Muscle layer of duodenum (tissue), 2 donors: Measurements from ENCODE around the gene SHISA7.
A peak's percentile ranks its signal among the peaks of the same experiment; 100 is the strongest.

Experiments used
- H3K27ac ChIP-seq: one replicate; pipeline ENCODE4 v1.7.0; 2013; ENCODE audit warnings: mild to moderate bottlenecking, low read length
- H3K27me3 ChIP-seq: one replicate; pipeline ENCODE4 v1.7.0; 2013; ENCODE audit warnings: low read depth, mild to moderate bottlenecking, control low read depth, low read length
- H3K36me3 ChIP-seq, 2 donors: one replicate each; pipeline ENCODE4 v1.7.0; 2013; ENCODE audit warnings: low read length in 2 of 2, control low read depth in 1 of 2, mild to moderate bottlenecking in 1 of 2; ENCODE audit not compliant: insufficient read depth in 2 of 2, control insufficient read depth in 1 of 2
- H3K4me1 ChIP-seq, 2 donors: one replicate each; pipeline ENCODE4 v1.7.0; 2013; ENCODE audit warnings: low read length in 2 of 2, mild to moderate bottlenecking in 2 of 2, control low read depth in 1 of 2, moderate library complexity in 1 of 2; ENCODE audit not compliant: insufficient read depth in 2 of 2, control insufficient read depth in 1 of 2
- H3K4me3 ChIP-seq, 2 donors: one replicate each; pipeline ENCODE4 v1.7.0; 2013; ENCODE audit warnings: low read length in 2 of 2, low read depth in 1 of 2, mild to moderate bottlenecking in 1 of 2
- H3K9me3 ChIP-seq, 2 donors: one replicate each; pipeline ENCODE4 v1.7.0; 2013; ENCODE audit warnings: low read length in 2 of 2, control low read depth in 1 of 2, mild to moderate bottlenecking in 1 of 2; ENCODE audit not compliant: control insufficient read depth in 1 of 2
- donor health status: healthy.

SHISA7 gene

GRCh38 chr19:55467236-55468053 is 24.3 kb upstream of the SHISA7 start:
- no peak overlapping the region for H3K4me3 ChIP-seq
- no peaks in the 10 kb centered on the region for H3K36me3 ChIP-seq
- no peaks in the 10 kb centered on the region for H3K27me3 ChIP-seq
- H3K27ac ChIP-seq = no peak overlapping the region
- H3K4me1 ChIP-seq = peaks cover 4 to 13% of the 10 kb centered on the region in 2 donors
- no peaks in the 10 kb centered on the region for H3K9me3 ChIP-seq

GRCh38 chr19:55466241-55466614 is 23.1 kb upstream of the SHISA7 start:
- H3K9me3 ChIP-seq = no peaks in the 10 kb centered on the region
- no peak overlapping the region for H3K4me3 ChIP-seq
- no peaks in the 10 kb centered on the region for H3K27me3 ChIP-seq
- H3K27ac ChIP-seq = no peak overlapping the region
- H3K36me3 ChIP-seq = no peaks in the 10 kb centered on the region
- H3K4me1 ChIP-seq = peaks cover 4 to 16% of the 10 kb centered on the region in 2 donors

- Histone ChIP-seq H3K9me3 (no peaks in the 10 kb centered on the region), H3K4me3 (no peak overlapping the region), H3K36me3 (no peaks in the 10 kb centered on the region), H3K27me3 (no peaks in the 10 kb centered on the region), H3K4me1 (peaks cover 4 to 20% of the 10 kb centered on the region in 2 donors), H3K27ac (no peak overlapping the region)
Measured at GRCh38 chr19:55465460-55466240, 22.6 kb upstream of the SHISA7 start.

GRCh38 chr19:55464662-55465054 is 21.6 kb upstream of the SHISA7 start, which contains the start of gene C19orf85:
C19orf85 (minus strand) TSS chr19:55464751; CDS start chr19:55464554, 197 bp downstream.
- H3K9me3 ChIP-seq = no peaks in the 10 kb centered on the region
- no peak within 1 kb of the TSS for H3K4me3 ChIP-seq
- no peaks in the 10 kb centered on the region for H3K36me3 ChIP-seq
- no peaks in the 10 kb centered on the region for H3K27me3 ChIP-seq
- no peak within 1 kb of the TSS for H3K27ac ChIP-seq
- peaks cover 10 to 30% of the 10 kb centered on the region in 2 donors for H3K4me1 ChIP-seq

- Histone ChIP-seq H3K27me3 (no peaks in the 10 kb centered on the region), H3K4me1 (peaks cover 10 to 33% of the 10 kb centered on the region in 2 donors), H3K9me3 (no peaks in the 10 kb centered on the region), H3K4me3 (no peak overlapping the region), H3K36me3 (no peaks in the 10 kb centered on the region), H3K27ac (no peak overlapping the region)
Measured at GRCh38 chr19:55464039-55464661, 21.1 kb upstream of the SHISA7 start.

- Histone ChIP-seq H3K36me3 (no peaks in the 10 kb centered on the region), H3K27me3 (no peaks in the 10 kb centered on the region), H3K4me1 (peaks cover 10 to 33% of the 10 kb centered on the region in 2 donors), H3K9me3 (no peaks in the 10 kb centered on the region), H3K27ac (no peak overlapping the region), H3K4me3 (no peak overlapping the region)
Measured at GRCh38 chr19:55463583-55464031, 20.5 kb upstream of the SHISA7 start.

GRCh38 chr19:55462722-55463121 is 19.6 kb upstream of the SHISA7 start:
- no peak overlapping the region for H3K4me3 ChIP-seq
- no peaks in the 10 kb centered on the region for H3K36me3 ChIP-seq
- H3K27me3 ChIP-seq = no peaks in the 10 kb centered on the region
- no peak overlapping the region for H3K27ac ChIP-seq
- H3K4me1 ChIP-seq = peaks cover 10 to 28% of the 10 kb centered on the region in 2 donors
- no peaks in the 10 kb centered on the region for H3K9me3 ChIP-seq

- H3K36me3 ChIP-seq = no peaks in the 10 kb centered on the region
- H3K27me3 ChIP-seq = no peaks in the 10 kb centered on the region
- H3K4me3 ChIP-seq = peak overlapping the region; percentile 70 to 93
- no peaks in the 10 kb centered on the region for H3K9me3 ChIP-seq
- H3K27ac ChIP-seq = peak overlapping the region; percentile 79
- H3K4me1 ChIP-seq = peaks cover 5 to 25% of the 10 kb centered on the region in 2 donors
Measured at GRCh38 chr19:55461974-55462626, 19.0 kb upstream of the SHISA7 start.

GRCh38 chr19:55461259-55461973 is 18.3 kb upstream of the SHISA7 start, which contains the start of gene ISOC2:
ISOC2 (minus strand) TSS chr19:55461642; CDS start chr19:55456486, 5,156 bp downstream.
- Histone ChIP-seq H3K4me3 (peak within 1 kb of the TSS; percentile 70 to 93), H3K9me3 (no peaks in the 10 kb centered on the region), H3K36me3 (peaks cover 0 to 1% of the 10 kb centered on the region in 2 donors), H3K4me1 (peaks cover 5 to 25% of the 10 kb centered on the region in 2 donors), H3K27ac (peak within 1 kb of the TSS; percentile 79), H3K27me3 (no peaks in the 10 kb centered on the region)

GRCh38 chr19:55460670-55461258 is 17.7 kb upstream of the SHISA7 start:
- Histone ChIP-seq H3K9me3 (no peaks in the 10 kb centered on the region), H3K4me3 (peak overlapping the region; percentile 66 to 93), H3K27ac (peak overlapping the region; percentile 63)

More at GRCh38 chr19:55460670-55461258, 17.7 kb upstream of the SHISA7 start:
- Histone ChIP-seq H3K36me3 (peaks cover 0 to 7% of the 10 kb centered on the region in 2 donors), H3K27me3 (no peaks in the 10 kb centered on the region), H3K4me1 (peaks cover 5 to 25% of the 10 kb centered on the region in 2 donors)
